ENCODE measurements around the gene PLD6.
"Not testable (repeated sequence)": the region's sequence is repeated elsewhere in the genome, so short reads cannot be mapped to it uniquely, and the experiment has no call there.

The PLD6 gene

GRCh38 chr17:17206124-17206912 lies at the start of gene PLD6:
Gene PLD6 (minus strand): TSS chr17:17206333. CDS start chr17:17206286, 47 bp downstream.
- DNase-seq = peak in 1 of 2 donors; percentile 45

- DNase-seq = not testable (repeated sequence)
Observed at GRCh38 chr17:17255689-17256088, 49.6 kb upstream of the PLD6 start.

GRCh38 chr17:17254036-17254435 lies 47.9 kb upstream of the PLD6 start:
- no peak for DNase-seq

GRCh38 chr17:17253406-17253805 lies 47.3 kb upstream of the PLD6 start:
- no peak for DNase-seq

- DNase-seq = no peak
Observed at GRCh38 chr17:17252149-17252661, 46.1 kb upstream of the PLD6 start.

- no peak for DNase-seq
Observed at GRCh38 chr17:17246879-17247278, 40.7 kb upstream of the PLD6 start.

GRCh38 chr17:17243163-17243562 lies 37.0 kb upstream of the PLD6 start:
- DNase-seq = no peak

GRCh38 chr17:17242246-17242645 lies 36.1 kb upstream of the PLD6 start:
- DNase-seq = no peak

- DNase-seq = no peak
Observed at GRCh38 chr17:17241656-17242055, 35.5 kb upstream of the PLD6 start.

- DNase-seq = no peak
Observed at GRCh38 chr17:17239832-17240231, 33.7 kb upstream of the PLD6 start.

- peak; percentile 88 to 93 for DNase-seq
Observed at GRCh38 chr17:17237026-17237799, 31.1 kb upstream of the PLD6 start, which contains the start of gene FLCN. Gene FLCN (minus strand): TSS chr17:17237168. CDS start chr17:17228137, 9,031 bp downstream.

GRCh38 chr17:17236295-17237025 lies 30.3 kb upstream of the PLD6 start:
- DNase-seq = peak in 1 of 2 donors; percentile 25

GRCh38 chr17:17235212-17236174 lies 29.4 kb upstream of the PLD6 start:
- DNase-seq = no peak

GRCh38 chr17:17232303-17232621 lies 26.1 kb upstream of the PLD6 start:
- no peak for DNase-seq

GRCh38 chr17:17231621-17232302 lies 25.6 kb upstream of the PLD6 start:
- no peak for DNase-seq

GRCh38 chr17:17229416-17230384 lies 23.6 kb upstream of the PLD6 start:
- DNase-seq = no peak

- DNase-seq = no peak
Observed at GRCh38 chr17:17228521-17229279, 22.6 kb upstream of the PLD6 start.

- DNase-seq = no peak
Observed at GRCh38 chr17:17227608-17228520, 21.7 kb upstream of the PLD6 start.

All from hippocampal formation (tissue), 2 donors.